ENCODE results near the gene DHX40. TPM values are rescaled to one million over a fixed set of nuclear protein-coding genes. Genes with fewer than 3 reads are reported as not detected.
"Not testable (repeated sequence)": the region's sequence is repeated elsewhere in the genome, so short reads cannot be mapped to it uniquely, and the experiment has no call there.

Gene DHX40, protein sequence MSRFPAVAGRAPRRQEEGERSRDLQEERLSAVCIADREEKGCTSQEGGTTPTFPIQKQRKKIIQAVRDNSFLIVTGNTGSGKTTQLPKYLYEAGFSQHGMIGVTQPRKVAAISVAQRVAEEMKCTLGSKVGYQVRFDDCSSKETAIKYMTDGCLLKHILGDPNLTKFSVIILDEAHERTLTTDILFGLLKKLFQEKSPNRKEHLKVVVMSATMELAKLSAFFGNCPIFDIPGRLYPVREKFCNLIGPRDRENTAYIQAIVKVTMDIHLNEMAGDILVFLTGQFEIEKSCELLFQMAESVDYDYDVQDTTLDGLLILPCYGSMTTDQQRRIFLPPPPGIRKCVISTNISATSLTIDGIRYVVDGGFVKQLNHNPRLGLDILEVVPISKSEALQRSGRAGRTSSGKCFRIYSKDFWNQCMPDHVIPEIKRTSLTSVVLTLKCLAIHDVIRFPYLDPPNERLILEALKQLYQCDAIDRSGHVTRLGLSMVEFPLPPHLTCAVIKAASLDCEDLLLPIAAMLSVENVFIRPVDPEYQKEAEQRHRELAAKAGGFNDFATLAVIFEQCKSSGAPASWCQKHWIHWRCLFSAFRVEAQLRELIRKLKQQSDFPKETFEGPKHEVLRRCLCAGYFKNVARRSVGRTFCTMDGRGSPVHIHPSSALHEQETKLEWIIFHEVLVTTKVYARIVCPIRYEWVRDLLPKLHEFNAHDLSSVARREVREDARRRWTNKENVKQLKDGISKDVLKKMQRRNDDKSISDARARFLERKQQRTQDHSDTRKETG
- 10 to 100 TPM; 35.9 to 37.5 TPM for total RNA-seq

GRCh38 chr17:59565171-59565958 is at the start of gene DHX40:
Gene DHX40, plus strand, starts transcription at chr17:59565610. Its CDS starts 62 bp downstream, at chr17:59565672.
- Mint-ChIP-seq H3K27me3 (ENCODE audit: low read depth) (no peaks in the 10 kb centered on the region), H3K27ac (peak within 1 kb of the TSS; percentile 98), H3K36me3 (ENCODE audit: insufficient read depth in 2 of 2) (peaks cover 2 to 13% of the 10 kb centered on the region in 2 donors), H3K4me1 (ENCODE audit: low read depth) (peaks cover 21% of the 10 kb centered on the region), H3K9me3 (peaks cover 4 to 5% of the 10 kb centered on the region in 2 donors), H3K4me3 (peak within 1 kb of the TSS; percentile 99 to 100)
- DNase-seq (peak; percentile 96), ATAC-seq (replicated peaks in 1 of 2) (peak; percentile 93 to 97)

DNA sequence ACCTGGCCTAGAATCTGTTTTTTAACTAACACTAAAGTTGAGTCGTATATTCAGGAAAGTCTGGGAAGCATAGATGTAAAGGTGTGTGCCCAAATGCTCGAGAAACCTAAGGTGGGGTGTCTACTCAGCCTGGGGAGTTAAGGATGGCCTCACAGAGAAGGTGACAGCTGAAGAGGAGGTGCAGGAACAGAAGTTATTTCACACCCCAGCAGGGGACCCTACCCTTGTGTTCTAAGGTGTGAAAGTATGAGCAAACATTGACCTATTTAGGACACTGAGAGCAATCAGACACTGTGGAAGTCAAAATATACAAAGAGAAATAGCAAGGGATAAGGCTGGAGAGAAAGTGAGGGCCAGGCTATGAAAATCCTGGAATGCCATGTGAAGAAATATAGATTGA is 49.0 kb upstream of the DHX40 start:
- H3K36me3 Mint-ChIP-seq (ENCODE audit: insufficient read depth in 2 of 2), result no peaks in the 10 kb centered on the region

GRCh38 chr17:59519132-59519531 is 46.3 kb upstream of the DHX40 start:
- H3K4me3 Mint-ChIP-seq, result no peak overlapping the region
- H3K9me3 Mint-ChIP-seq, result no peaks in the 10 kb centered on the region
- H3K4me1 Mint-ChIP-seq (ENCODE audit: low read depth), result peaks cover 7% of the 10 kb centered on the region
- peaks cover 17% of the 10 kb centered on the region for H3K27me3 Mint-ChIP-seq (ENCODE audit: low read depth)
- H3K27ac Mint-ChIP-seq, result no peak overlapping the region
- DNase-seq, result no peak
- no peaks in the 10 kb centered on the region for H3K36me3 Mint-ChIP-seq (ENCODE audit: insufficient read depth in 2 of 2)
- no peak for ATAC-seq (replicated peaks in 1 of 2)

More for the DNA sequence above, 49.0 kb upstream of the DHX40 start:
- Mint-ChIP-seq H3K27me3 (ENCODE audit: low read depth) (peaks cover 14% of the 10 kb centered on the region), H3K9me3 (no peaks in the 10 kb centered on the region), H3K4me3 (no peak overlapping the region), H3K4me1 (ENCODE audit: low read depth) (peaks cover 3% of the 10 kb centered on the region), H3K27ac (no peak overlapping the region)
- DNase-seq (no peak), ATAC-seq (replicated peaks in 1 of 2) (no peak)

- Mint-ChIP-seq H3K9me3 (no peaks in the 10 kb centered on the region), H3K27me3 (ENCODE audit: low read depth) (peaks cover 17% of the 10 kb centered on the region), H3K4me3 (no peak overlapping the region), H3K36me3 (ENCODE audit: insufficient read depth in 2 of 2) (no peaks in the 10 kb centered on the region), H3K4me1 (ENCODE audit: low read depth) (peaks cover 7% of the 10 kb centered on the region), H3K27ac (no peak overlapping the region)
- ATAC-seq (replicated peaks in 1 of 2) (no peak), DNase-seq (no peak)
Measured at GRCh38 chr17:59520251-59520650, 45.2 kb upstream of the DHX40 start.

- H3K27ac Mint-ChIP-seq, result no peak overlapping the region
Measured at GRCh38 chr17:59521465-59522126, 43.8 kb upstream of the DHX40 start.

DNA sequence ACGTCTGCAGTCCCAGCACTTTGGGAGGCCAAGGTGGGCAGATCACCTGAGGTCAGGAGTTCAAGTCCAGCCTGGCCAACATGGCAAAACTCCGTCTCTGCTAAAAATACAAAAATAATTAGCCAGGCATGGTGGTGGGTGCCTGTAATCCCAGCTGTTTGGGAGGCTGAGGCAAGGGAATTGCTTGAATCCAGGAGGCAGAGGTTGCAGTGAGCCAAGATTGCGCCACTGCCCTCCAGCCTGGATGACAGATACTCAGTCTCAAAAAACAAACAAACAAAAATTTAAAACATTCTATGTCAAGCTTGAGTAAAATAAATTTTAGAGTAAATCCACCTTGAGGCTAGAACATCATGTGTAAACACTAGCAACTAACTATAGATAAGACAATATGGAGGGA is 40.5 kb upstream of the DHX40 start:
- not testable (repeated sequence) for H3K4me1 Mint-ChIP-seq (ENCODE audit: low read depth); H3K27ac Mint-ChIP-seq; H3K36me3 Mint-ChIP-seq (ENCODE audit: insufficient read depth in 2 of 2); ATAC-seq (replicated peaks in 1 of 2); DNase-seq; H3K9me3 Mint-ChIP-seq; H3K4me3 Mint-ChIP-seq
- H3K27me3 Mint-ChIP-seq (ENCODE audit: low read depth), result peaks cover 23% of the 10 kb centered on the region

More at GRCh38 chr17:59521465-59522126, 43.8 kb upstream of the DHX40 start:
- DNase-seq (peak; percentile 57 to 67), ATAC-seq (replicated peaks in 1 of 2) (peak; percentile 55 to 62)
- peaks cover 19% of the 10 kb centered on the region for H3K27me3 Mint-ChIP-seq (ENCODE audit: low read depth)
- H3K4me3 Mint-ChIP-seq, result peak overlapping the region; percentile 16 to 23
- H3K4me1 Mint-ChIP-seq (ENCODE audit: low read depth), result peaks cover 7% of the 10 kb centered on the region
- H3K9me3 Mint-ChIP-seq, result no peaks in the 10 kb centered on the region
- H3K36me3 Mint-ChIP-seq (ENCODE audit: insufficient read depth in 2 of 2), result no peaks in the 10 kb centered on the region

- DNase-seq, result no peak
- Mint-ChIP-seq H3K4me3 (no peak overlapping the region), H3K9me3 (no peaks in the 10 kb centered on the region), H3K4me1 (ENCODE audit: low read depth) (peaks cover 7% of the 10 kb centered on the region), H3K27me3 (ENCODE audit: low read depth) (peaks cover 16% of the 10 kb centered on the region), H3K36me3 (ENCODE audit: insufficient read depth in 2 of 2) (no peaks in the 10 kb centered on the region), H3K27ac (no peak overlapping the region)
- no peak for ATAC-seq (replicated peaks in 1 of 2)
Measured at GRCh38 chr17:59525668-59526067, 39.7 kb upstream of the DHX40 start.

GRCh38 chr17:59526451-59526850 is 39.0 kb upstream of the DHX40 start:
- Mint-ChIP-seq H3K4me1 (ENCODE audit: low read depth) (peaks cover 4% of the 10 kb centered on the region), H3K4me3 (no peak overlapping the region), H3K9me3 (no peaks in the 10 kb centered on the region), H3K27me3 (ENCODE audit: low read depth) (peaks cover 10% of the 10 kb centered on the region), H3K27ac (no peak overlapping the region), H3K36me3 (ENCODE audit: insufficient read depth in 2 of 2) (no peaks in the 10 kb centered on the region)
- no peak for ATAC-seq (replicated peaks in 1 of 2)
- no peak for DNase-seq

- Mint-ChIP-seq H3K4me1 (ENCODE audit: low read depth) (no peaks in the 10 kb centered on the region), H3K36me3 (ENCODE audit: insufficient read depth in 2 of 2) (no peaks in the 10 kb centered on the region), H3K27ac (no peak overlapping the region), H3K9me3 (no peaks in the 10 kb centered on the region), H3K27me3 (ENCODE audit: low read depth) (peaks cover 6% of the 10 kb centered on the region), H3K4me3 (no peak overlapping the region)
- DNase-seq, result no peak
- no peak for ATAC-seq (replicated peaks in 1 of 2)
Measured at GRCh38 chr17:59527325-59527917, 38.0 kb upstream of the DHX40 start.

GRCh38 chr17:59527931-59528330 is 37.5 kb upstream of the DHX40 start:
- H3K4me3 Mint-ChIP-seq, result no peak overlapping the region
- H3K27me3 Mint-ChIP-seq (ENCODE audit: low read depth), result peaks cover 6% of the 10 kb centered on the region
- ATAC-seq (replicated peaks in 1 of 2), result no peak
- H3K4me1 Mint-ChIP-seq (ENCODE audit: low read depth), result no peaks in the 10 kb centered on the region
- no peaks in the 10 kb centered on the region for H3K9me3 Mint-ChIP-seq
- no peaks in the 10 kb centered on the region for H3K36me3 Mint-ChIP-seq (ENCODE audit: insufficient read depth in 2 of 2)
- H3K27ac Mint-ChIP-seq, result no peak overlapping the region
- no peak for DNase-seq

DNA sequence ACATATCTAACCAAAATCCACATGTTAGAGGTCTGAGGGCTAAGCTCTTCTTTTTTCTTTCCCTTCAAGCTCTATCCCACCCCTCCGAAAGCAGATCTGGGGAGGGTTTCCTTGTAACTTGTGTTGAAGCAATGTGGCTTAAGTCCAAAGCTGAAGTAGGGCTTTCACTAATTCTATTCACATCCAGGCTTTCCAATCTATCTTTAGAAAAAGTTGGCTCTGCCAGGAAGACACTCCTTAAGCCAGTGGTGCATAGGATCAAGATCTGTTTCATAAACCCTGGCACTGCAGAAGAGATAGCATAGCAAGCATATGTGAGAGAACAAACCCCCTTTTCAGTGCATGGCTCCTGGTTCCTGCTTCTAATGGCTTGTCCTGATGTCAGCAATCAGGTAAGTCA is 34.9 kb upstream of the DHX40 start:
- Mint-ChIP-seq H3K36me3 (ENCODE audit: insufficient read depth in 2 of 2) (no peaks in the 10 kb centered on the region), H3K4me1 (ENCODE audit: low read depth) (no peaks in the 10 kb centered on the region), H3K4me3 (no peak overlapping the region), H3K9me3 (no peaks in the 10 kb centered on the region), H3K27ac (no peak overlapping the region), H3K27me3 (ENCODE audit: low read depth) (peaks cover 12% of the 10 kb centered on the region)
- DNase-seq (no peak), ATAC-seq (replicated peaks in 1 of 2) (no peak)

DNA sequence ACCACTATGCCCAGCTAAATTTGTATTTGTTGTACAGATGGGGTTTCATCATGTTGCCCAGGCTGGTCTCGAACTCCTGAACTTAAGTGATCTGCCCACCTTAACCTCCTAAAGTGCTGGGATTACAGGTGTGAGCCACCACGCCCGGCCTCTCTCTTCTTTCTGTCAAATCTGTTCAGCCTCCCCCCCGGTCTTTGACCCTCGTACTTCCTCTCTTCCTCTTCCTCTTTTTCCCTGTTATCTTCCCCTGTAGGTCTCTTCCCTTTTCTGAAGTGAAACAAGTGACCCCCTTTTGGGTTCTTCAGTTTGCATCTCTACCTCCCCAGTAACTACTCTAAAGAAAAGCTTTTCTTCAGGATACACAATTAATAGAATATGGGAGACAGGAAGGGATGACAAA is 31.7 kb upstream of the DHX40 start:
- no peak for DNase-seq
- no peaks in the 10 kb centered on the region for H3K9me3 Mint-ChIP-seq

More for the DNA sequence above, 31.7 kb upstream of the DHX40 start:
- H3K4me1 Mint-ChIP-seq (ENCODE audit: low read depth), result no peaks in the 10 kb centered on the region
- no peak for ATAC-seq (replicated peaks in 1 of 2)
- peaks cover 16% of the 10 kb centered on the region for H3K27me3 Mint-ChIP-seq (ENCODE audit: low read depth)
- H3K36me3 Mint-ChIP-seq (ENCODE audit: insufficient read depth in 2 of 2), result no peaks in the 10 kb centered on the region
- no peak overlapping the region for H3K4me3 Mint-ChIP-seq
- no peak overlapping the region for H3K27ac Mint-ChIP-seq

All from activated T-cell treated with anti-CD3 and anti-CD28 coated beads, Interleukin-2, amount 50 U/mL, for 72 hours (primary cell).